Activated CD8-positive, alpha-beta memory T cell treated with anti-CD3 and anti-CD28 coated beads, Interleukin-2, amount 50 U/mL, for 4 hours (primary cell): Measurements from ENCODE around the gene NDFIP1.
"Not testable (repeated sequence)": the region's sequence is repeated elsewhere in the genome, so short reads cannot be mapped to it uniquely, and the experiment has no call there.

Experiments used
- DNase-seq: peaks from one replicate; pipeline ENCODE4 v3.0.0-alpha.2; 2020

NDFIP1 gene

GRCh38 chr5:142120247-142120935 is 11.8 kb downstream of the NDFIP1 start:
- DNase-seq, result no peak

GRCh38 chr5:142122121-142122520 is 13.5 kb downstream of the NDFIP1 start:
- DNase-seq, result no peak

GRCh38 chr5:142125378-142125777 is 16.8 kb downstream of the NDFIP1 start:
- DNase-seq, result no peak

GRCh38 chr5:142125963-142126362 is 17.4 kb downstream of the NDFIP1 start:
- no peak for DNase-seq

- no peak for DNase-seq
These were observed 20.2 kb downstream of the NDFIP1 start for GRCh38 chr5:142128675-142129208.

GRCh38 chr5:142129446-142130066 is 21.0 kb downstream of the NDFIP1 start:
- no peak for DNase-seq

- DNase-seq, result no peak
These were observed 22.8 kb downstream of the NDFIP1 start for GRCh38 chr5:142131394-142131793.

- DNase-seq, result no peak
These were observed 24.3 kb downstream of the NDFIP1 start for GRCh38 chr5:142132916-142133315.

GRCh38 chr5:142133330-142134206 is 25.0 kb downstream of the NDFIP1 start:
- no peak for DNase-seq

- no peak for DNase-seq
These were observed 25.9 kb downstream of the NDFIP1 start for GRCh38 chr5:142134331-142135010.

GRCh38 chr5:142141463-142141862 is 32.9 kb downstream of the NDFIP1 start:
- no peak for DNase-seq

GRCh38 chr5:142143878-142144277 is 35.3 kb downstream of the NDFIP1 start:
- DNase-seq, result no peak

GRCh38 chr5:142145106-142145900 is 36.7 kb downstream of the NDFIP1 start:
- peak; percentile 59 for DNase-seq

GRCh38 chr5:142149363-142149762 is 40.8 kb downstream of the NDFIP1 start:
- DNase-seq, result no peak

- no peak for DNase-seq
These were observed 41.9 kb downstream of the NDFIP1 start for GRCh38 chr5:142150431-142150830.

GRCh38 chr5:142151436-142152383 is 43.1 kb downstream of the NDFIP1 start:
- DNase-seq, result peak; percentile 50

- no peak for DNase-seq
These were observed 43.8 kb downstream of the NDFIP1 start for GRCh38 chr5:142152384-142152732.

GRCh38 chr5:142153674-142154448 is 45.3 kb downstream of the NDFIP1 start:
- no peak for DNase-seq

GRCh38 chr5:142154449-142154841 is 45.9 kb downstream of the NDFIP1 start:
- not testable (repeated sequence) for DNase-seq

- no peak for DNase-seq
These were observed 48.4 kb downstream of the NDFIP1 start for GRCh38 chr5:142156839-142157463.
